Nucleus accumbens (tissue), 56 donors: ENCODE data around the gene SPTB.

Experiments used
- DNase-seq, 56 donors: peaks; one replicate each; lab custom pipeline; 2025; lab: John Stamatoyannopoulos, UW

Gene SPTB

DNA sequence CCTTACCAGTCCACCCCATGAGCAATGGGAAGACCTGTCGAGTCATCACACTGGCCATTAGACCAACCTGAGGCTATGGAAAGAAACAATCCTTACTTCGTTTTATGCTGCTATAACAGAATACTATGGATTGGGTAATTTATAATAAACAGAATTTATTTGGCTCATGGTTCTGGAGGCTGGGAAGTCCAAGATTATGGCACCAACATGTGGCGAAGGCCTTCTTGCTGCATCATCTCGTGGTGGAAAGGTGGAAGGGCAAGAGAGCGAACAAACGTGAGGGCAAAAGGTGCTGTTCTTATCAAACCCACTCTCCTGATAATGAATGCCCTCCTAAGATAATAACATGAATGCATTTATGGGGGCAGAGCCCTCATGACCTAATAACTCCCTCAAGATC lies 9.6 kb upstream of the SPTB start:
- no peak for DNase-seq

DNA sequence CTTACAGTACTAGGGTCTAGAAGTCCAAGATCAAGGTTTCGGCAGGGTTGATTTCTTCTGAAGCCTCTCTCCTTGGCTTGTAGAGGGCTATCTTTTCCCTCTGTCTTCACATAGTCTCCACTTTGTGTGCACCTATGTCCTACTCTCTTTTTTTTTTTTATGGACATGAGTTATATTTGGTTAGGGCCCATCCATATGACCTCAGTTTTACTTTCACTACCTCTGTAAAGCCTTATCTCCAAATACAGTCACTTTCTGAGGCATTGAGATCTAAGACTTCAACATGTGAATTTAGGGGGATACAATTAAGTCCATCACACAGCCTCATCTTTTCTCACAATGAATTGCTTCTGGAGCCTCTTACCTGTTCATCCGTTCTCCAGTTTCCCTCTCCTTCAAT lies 5.9 kb upstream of the SPTB start:
- DNase-seq = no peak

DNA sequence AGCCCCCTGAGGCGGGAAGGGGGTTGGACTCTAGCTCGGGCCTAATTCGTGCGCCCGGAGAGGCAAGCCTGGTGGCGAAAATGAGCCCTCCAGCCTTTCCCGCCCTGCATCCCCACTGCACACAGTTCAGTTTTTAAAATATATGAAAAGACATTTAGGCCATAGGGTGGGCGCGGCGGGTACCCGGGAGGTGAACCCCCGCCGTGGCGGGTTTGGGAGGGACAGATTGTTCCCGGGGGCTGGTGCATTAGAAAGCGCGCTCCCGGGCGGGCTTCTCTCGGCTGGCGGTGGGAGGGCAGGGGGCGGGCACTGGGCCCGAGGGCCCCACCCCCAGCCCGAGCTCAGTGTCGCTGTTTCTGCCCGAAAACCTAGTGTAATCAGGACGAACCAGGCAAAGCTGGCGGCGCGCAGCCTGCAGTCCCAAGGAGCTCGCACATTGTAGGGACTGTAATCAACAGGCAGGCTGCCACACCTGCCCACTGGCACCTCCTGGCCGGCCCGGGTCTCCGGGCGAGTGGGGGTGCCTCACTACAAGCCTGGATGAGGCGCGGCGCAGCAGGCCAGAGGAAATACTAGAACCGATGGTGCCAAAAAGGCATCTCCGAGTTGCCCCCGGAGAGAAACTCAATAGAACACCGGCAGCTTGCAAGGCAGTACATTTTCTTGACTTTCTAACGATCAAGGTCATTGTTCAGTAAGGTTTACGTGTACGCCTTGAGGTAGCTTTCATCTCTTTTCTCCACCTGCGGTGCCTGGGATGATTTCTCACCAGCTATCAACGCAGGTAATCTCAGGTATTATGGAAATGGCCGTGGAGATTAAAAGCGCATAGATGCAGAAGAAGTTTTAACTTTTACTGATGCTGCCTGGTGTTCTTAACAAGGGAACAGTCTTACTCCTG lies 764 bp upstream of the SPTB start:
- DNase-seq = peak in 43 of 56 donors; percentile 5 to 80 (median 43)

DNA sequence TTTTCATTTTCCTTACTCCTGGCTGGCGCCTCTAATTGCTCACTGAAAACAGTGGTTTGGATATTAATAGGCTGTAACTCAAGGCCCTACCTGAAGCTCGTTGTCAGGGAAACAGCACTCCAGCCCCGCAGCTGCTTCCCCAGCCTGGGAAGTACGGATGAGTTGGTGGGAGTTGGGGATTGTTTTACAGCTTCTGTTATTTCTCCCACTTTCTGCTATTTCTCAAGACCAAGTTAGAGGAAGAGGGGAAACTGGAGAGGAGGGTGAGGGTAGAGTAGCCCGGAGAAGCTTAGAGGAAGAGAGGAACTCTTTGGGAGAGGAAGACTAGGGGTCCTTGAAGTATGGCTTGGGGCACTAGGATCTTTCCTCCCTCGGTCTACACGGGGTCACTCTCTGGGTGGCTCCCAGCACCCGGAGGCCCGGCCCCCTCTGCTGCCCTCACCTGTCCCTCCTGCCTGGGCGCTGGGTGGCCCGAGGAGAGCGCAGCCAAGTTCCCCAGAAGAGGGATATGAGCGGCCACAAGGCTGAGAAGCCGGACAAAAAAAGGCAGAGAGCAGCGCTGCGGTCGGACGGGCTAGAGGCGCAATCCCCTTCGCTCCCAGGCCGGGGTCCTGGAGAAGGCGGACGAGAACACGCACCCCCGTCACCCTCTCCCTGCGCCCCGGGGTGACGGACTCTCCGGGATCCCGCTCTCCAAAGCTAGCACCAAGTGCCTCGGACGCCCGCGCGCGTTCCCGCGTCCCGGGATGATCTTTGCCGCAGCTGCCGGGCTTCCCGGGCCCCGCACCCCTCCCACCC lies 671 bp downstream of the SPTB start:
- peak in 27 of 56 donors; percentile 5 to 72 (median 33) for DNase-seq

DNA sequence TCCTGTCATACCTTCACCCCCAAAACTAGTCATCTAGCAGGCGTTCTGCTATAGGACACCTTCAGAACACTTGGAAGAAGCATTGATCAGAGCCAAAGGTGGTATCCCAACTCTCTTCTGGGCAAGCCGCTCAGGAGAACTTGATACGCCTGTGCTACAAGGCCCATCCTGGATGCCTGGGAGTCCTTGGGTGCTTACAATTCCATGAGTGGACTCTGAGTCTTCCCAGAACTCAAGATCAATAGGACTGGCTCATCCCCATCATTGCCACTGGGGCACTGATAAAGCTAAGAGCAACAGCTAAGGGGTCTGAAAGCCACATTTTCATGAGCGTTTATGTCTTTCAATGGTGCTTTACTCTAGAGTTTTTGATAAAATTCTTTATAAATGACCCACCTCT lies 1.9 kb downstream of the SPTB start:
- no peak for DNase-seq

DNA sequence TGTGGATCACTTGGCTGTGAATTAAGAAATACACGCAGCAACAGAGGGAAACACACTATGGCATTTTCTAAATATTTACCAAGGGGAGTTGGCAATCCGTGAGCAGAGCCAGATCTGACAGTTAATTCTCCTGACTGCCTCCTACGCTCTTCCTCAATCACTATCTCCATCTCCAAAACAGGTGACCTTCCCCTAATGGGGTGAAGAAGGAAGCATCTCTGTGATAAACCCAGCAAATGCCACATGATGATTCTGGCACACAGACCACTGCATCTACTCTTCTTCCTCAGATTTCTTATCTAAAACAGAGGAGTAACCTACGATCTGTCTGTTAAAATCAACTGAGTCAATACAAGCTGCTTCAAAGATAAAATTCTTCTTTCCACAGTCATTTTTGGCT lies 4.4 kb downstream of the SPTB start:
- no peak for DNase-seq

DNA sequence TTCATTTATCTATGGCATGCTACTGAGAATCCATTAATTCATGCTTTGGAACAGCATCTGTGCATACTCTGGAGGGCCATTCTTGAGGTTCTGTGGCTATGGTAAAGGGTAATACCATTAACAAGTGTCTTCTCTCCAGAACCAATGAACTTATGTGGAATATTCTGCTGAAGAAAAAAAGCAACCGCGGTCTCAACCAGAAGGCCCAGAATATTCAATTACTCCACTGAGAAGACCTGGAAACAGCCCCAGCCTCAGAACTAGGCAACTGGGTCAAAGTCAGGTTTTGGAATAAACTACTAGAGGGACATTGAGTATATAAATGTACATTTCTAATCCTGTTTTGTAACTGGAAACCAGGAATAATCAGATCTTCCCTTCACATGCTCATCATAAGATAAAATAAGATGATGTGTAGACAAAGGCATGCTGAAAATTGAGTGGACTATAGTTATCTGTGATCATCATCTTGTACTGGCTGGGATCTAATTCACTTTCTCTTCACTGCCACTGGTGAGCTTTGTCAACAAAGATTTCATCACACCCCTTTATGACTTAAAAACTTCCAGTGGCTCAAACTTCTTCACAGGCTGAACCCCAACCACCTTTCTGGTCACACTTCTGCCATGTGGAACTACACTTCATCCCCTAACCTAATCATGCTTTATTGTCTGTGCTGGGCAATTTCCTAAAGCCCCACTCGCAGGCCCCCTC lies 6.0 kb downstream of the SPTB start:
- DNase-seq = no peak

DNA sequence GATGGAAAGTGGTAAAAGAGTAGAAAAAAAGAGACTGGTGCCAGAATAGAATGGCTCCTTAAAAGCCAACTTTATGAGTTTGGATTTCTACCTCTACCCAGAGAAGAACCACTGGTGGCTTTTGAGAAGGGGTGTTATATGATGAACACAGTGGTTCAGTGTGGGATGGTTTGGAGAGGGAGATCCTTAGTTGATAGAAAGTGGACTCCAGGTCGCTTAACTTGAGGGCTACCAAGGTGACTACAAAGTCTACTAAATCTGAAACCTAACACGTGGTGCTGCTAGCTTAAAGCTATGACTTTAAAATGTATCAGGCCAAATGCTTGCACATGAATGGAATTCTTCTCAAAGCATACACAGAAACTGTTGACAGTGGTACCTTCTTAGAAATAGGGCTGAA lies 8.4 kb downstream of the SPTB start:
- no peak for DNase-seq

DNA sequence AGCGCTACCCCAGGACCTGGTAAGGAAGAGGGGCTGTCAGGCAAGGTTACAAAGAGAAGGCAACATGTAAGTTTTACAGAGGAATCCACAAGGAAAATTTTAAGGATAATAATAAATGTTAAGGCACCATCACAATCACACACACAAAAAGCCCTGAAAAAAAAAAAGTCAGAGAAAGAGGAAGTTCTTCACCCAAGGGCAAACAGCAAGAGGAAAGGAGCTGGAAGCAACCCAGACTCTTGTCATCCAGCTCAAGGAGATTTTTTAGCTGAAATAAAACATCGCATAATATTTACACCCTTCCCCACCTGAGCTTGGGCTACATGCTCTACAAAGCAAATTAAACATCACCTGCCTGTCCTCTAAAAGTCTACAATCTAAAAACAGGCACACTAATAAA lies 9.5 kb downstream of the SPTB start:
- no peak for DNase-seq

DNA sequence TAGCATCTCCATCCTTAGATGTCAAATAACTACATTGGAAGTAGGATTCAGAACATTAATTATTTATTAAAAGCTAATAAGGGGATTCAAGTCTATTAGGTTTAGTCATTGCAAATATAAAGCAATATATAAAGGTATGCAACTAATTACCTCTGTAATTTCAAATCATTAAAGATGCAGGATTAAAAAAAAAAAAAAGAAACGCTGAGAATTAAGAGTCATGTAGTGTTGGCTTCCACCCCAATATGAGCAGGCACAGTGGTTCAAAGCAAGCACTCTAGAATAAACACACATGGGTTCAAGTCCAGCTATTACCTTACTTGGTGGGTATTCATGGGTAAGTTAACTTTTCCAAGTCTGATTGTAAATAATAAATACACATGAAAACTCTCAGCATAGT lies 10.9 kb downstream of the SPTB start:
- no peak for DNase-seq

DNA sequence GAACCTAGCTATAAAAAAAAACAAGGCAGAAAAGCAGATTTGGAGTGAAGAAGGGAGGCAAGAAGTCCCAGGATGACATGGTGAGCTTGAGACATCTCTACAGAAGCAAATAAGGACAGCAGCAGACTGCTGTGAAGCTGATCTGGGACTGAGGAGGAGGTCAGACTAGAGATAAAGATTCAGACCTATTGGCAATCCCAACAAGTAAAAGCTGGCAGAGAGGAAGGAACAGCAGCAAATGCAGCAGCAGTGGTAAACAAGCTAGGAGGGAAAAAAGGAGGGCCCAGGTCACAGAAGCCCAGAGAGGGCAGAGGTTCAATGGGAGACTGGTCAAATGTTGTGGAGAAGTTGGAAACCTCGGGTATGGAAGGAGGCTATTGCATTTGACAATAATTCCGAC lies 11.3 kb downstream of the SPTB start:
- DNase-seq = no peak

DNA sequence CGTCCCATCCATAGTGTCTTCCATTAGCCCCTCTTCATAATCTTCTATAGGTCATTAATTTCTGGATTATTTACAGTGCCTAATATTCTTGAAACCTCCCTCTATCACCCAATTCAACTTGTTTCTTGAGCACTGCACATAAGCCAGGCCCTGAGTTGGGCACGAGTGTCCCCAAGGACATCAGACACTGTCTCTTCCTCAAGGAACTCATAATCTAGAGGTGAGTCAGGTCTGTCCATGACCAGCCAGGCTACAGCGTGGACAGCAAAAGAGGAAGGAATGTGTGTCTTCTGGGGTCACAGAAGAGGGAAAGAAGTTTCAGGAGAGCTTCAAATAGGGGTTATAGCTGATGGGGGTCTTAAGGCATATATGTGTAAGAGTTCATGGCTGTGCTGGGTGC lies 12.5 kb downstream of the SPTB start:
- DNase-seq = no peak

DNA sequence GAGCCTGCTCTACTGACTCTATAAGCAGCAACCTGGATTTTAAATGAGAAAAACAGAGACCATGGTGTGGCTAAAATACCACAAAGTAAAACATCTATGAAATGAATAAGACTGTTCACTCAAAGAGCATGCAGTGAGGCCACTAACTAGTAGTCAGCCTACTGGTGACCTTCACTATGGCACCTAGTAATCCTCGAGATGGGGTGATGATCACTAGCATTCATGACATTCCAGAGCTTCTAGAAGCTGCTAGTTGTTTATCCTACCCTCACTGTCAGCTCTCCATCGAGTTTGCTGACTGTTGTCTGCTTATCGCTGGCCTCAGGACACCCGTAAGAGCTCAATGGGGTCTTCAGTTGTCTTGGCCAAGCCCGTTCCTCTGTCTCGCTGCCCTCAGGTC lies 13.7 kb downstream of the SPTB start:
- no peak for DNase-seq

DNA sequence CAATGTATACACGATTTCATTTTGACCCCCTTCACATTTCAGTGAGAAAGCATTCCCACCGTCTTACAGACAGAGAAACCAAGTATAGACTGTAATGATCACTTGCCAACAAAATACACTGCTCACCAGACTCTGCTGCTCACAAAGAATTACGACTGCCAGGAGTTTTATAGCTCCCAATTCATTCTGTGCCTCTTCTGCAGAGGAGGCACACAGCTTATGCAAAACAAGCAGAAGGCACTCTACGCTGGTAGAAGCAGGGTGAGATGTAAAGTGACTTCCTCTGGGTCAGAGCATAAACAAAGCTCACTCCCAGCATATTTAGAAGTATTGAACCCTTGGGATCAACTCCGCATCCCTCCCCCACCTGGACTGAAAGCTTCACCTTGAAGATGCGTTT lies 14.6 kb downstream of the SPTB start:
- peak in 1 of 56 donors; percentile 4 for DNase-seq

DNA sequence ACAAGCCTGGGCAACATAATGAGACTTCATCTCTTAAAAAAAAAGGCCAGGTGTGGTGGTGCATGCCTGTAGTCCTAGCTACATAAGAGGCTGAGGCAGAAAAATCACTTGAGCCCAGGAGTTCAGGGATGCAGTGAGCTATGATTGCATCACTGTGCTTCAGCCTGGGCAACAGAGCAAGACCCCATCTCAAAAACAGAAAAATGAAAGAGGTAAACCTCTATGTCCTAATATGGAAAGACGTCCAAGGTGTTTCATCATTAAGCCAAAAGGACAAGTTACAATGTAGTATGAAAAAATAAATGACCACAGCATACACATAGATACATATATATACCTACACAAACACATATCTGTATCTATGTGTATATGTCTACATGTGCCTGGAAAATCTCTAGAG lies 15.4 kb downstream of the SPTB start:
- no peak for DNase-seq

DNA sequence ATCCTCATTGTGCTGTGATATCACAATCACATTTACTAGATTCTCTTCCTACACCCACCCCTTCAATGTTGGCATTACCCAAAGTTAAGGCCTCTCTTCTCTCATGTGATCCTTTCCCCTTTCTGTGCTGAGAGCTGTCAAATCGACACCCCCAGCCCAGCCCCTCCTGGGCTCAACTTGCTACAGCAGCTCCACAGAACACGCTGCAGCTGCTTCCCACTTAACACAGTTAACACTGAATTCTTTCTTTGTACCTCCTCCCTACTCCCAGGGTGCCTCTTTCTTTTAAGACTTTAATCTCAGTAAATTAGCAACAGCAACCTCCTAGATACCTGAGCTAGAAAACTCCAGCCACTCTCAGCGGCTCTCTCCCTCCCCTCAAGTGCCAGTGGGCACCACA lies 17.8 kb downstream of the SPTB start:
- peak in 19 of 56 donors; percentile 1 to 55 (median 13) for DNase-seq

DNA sequence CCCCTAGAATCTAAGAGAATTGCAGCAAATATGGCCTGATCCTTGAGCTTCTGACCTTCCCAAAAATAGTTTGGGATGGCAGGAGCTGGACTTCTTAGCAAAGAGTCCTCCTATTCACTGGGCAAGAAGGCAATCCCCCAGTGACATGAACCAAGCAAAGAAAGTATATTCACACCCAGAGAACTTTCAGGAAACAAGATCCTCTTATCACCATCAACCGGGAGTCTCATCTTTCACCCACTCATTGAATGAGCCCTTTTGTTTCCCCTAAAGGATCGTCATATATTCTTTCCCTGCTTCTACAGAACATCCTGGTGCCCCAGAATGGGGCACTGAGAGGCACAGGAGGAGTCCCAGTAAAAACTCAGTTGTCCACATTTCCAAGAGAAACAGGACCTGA lies 19.7 kb downstream of the SPTB start:
- no peak for DNase-seq

DNA sequence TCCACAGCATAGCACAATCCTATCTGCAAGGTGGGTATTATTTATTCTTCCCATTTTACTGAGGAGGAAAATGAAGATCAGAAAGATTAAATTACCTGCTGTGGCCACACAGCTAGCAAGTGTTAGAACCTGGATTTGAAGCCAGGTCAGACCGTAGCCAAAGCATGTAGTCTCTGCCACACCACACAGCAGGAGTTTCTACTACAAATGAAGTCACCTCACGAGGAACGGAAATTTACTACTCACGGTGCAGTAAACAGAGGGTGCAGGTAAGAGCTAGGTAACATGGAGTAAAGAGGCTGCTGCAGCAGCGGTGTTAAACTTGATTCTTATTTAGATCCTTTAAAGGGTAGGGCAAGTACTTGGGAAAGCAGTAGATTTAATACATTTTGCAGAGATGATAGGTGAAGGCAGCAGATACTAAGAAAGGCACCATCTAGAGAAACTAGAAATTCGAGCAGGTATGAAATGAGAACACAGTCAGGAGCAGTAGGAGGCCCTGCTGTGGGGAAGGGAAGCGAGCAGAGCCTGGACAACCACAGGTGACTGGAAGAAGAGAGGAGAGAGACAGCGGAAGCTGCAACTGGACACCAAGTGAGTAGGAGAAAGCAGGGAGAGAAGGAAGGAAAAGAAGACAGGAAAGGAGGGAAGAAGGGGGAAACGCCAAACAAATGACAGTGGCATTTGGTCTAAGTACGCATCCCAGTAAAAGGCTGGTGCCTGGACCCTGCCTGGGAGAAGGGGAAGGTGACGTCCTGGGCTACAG lies 21.5 kb downstream of the SPTB start:
- no peak for DNase-seq

DNA sequence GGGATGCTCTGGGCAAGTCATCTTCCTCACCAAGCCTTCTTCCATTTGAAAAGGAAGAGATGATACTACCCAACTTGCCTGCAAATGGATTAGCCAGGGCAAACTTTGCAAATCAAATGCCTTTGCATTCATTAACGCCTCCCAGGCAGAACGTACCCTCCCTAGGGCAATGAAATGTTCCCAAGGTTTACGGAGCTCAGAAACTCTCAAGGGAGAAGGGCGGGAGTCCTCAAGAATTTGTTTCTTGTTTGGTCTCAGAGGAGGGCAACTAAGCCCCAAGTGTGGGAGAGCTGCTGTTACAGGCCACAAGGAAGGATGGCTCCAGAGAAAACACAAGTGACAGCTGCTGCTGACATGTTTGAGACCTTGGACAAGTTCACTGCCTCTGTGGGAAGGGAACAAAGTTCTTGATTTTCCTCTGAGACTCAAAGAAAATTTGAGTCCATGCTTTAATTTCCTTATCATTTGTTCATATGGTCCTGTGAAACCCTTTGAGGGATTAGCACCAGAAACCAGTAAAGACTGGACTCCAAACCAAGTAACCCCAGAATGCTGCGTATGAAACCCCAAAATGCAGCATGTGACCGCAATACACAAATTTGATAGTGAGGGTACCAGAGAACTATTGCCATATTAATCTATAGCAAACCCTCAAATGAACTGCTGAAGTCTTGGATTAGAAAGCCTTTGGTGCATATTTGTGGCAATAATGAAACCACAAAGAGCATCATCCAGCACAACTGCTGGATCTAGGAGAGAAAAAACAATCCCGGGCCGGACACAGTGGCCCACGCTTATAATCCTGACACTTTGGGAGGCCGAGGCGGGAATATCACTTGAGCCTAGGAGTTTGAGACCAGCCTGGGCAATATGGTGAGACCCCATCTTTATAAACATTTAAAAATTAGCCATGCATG lies 22.9 kb downstream of the SPTB start:
- DNase-seq = no peak
